ENCODE data around the gene SAMHD1. TPM values are rescaled to one million over a fixed set of nuclear protein-coding genes. Genes with fewer than 3 reads are reported as not detected.

Gene SAMHD1
- total RNA-seq, 2 donors from 2014 or later: 24.0 to 35.6 TPM

- TF ChIP-seq CTCF (IDR thresholded peaks at IDR 0.05): no peak
- no peak for DNase-seq
- Histone ChIP-seq H3K9me3 (no peaks in the 10 kb centered on the region), H3K4me3 (no peak overlapping the region), H3K9ac (ENCODE audit: low read depth in 2 of 2, low read length in 2 of 2) (no peak overlapping the region), H3K4me1 (no peaks in the 10 kb centered on the region), H3K27ac (no peak overlapping the region), H3K36me3 (no peaks in the 10 kb centered on the region), H3K27me3 (no peaks in the 10 kb centered on the region)
- intact Hi-C loops (cut with DNase I): no loop called here
These were observed 57.7 kb downstream of the SAMHD1 start for GRCh38 chr20:36893801-36894200.

- Histone ChIP-seq H3K36me3 (no peaks in the 10 kb centered on the region), H3K27ac (no peak overlapping the region), H3K27me3 (no peaks in the 10 kb centered on the region), H3K9ac (ENCODE audit: low read depth in 2 of 2, low read length in 2 of 2) (no peak overlapping the region), H3K4me1 (no peaks in the 10 kb centered on the region), H3K4me3 (no peak overlapping the region), H3K9me3 (no peaks in the 10 kb centered on the region)
- DNase-seq: no peak
- TF ChIP-seq CTCF (IDR thresholded peaks at IDR 0.05): no peak
- intact Hi-C loops (cut with DNase I): no loop called here
These were observed 60.3 kb downstream of the SAMHD1 start for GRCh38 chr20:36891211-36891610.

GRCh38 chr20:36890586-36890985, 60.9 kb downstream of the SAMHD1 start:
- no peaks in the 10 kb centered on the region for H3K4me1 ChIP-seq
- TF ChIP-seq CTCF (IDR thresholded peaks at IDR 0.05): no peak
- no peaks in the 10 kb centered on the region for H3K9me3 ChIP-seq
- no peak overlapping the region for H3K4me3 ChIP-seq
- no peak for DNase-seq
- H3K36me3 ChIP-seq: no peaks in the 10 kb centered on the region
- H3K27me3 ChIP-seq: no peaks in the 10 kb centered on the region
- intact Hi-C loops (cut with DNase I): no loop called here
- H3K9ac ChIP-seq (ENCODE audit: low read depth in 2 of 2, low read length in 2 of 2): no peak overlapping the region
- H3K27ac ChIP-seq: no peak overlapping the region

- Histone ChIP-seq H3K9me3 (no peaks in the 10 kb centered on the region), H3K27me3 (no peaks in the 10 kb centered on the region), H3K27ac (no peak overlapping the region), H3K4me3 (no peak overlapping the region), H3K9ac (ENCODE audit: low read depth in 2 of 2, low read length in 2 of 2) (no peak overlapping the region), H3K36me3 (no peaks in the 10 kb centered on the region), H3K4me1 (no peaks in the 10 kb centered on the region)
- no peak for TF ChIP-seq CTCF (IDR thresholded peaks at IDR 0.05)
- intact Hi-C loops (cut with DNase I): loop anchor here (5.0 to 10.0 kb wide), 2 partner anchors 84 to 277 kb away; no protein-coding TSS in a partner anchor
- no peak for DNase-seq
These were observed 62.5 kb downstream of the SAMHD1 start for GRCh38 chr20:36888880-36889516.

GRCh38 chr20:36887752-36888090, 63.8 kb downstream of the SAMHD1 start:
- intact Hi-C loops (cut with DNase I): loop anchor here (5.0 to 10.0 kb wide), 2 partner anchors 83 to 275 kb away; no protein-coding TSS in a partner anchor
- H3K27ac ChIP-seq: no peak overlapping the region
- H3K36me3 ChIP-seq: no peaks in the 10 kb centered on the region
- H3K27me3 ChIP-seq: no peaks in the 10 kb centered on the region
- H3K4me3 ChIP-seq: no peak overlapping the region
- no peak for DNase-seq
- TF ChIP-seq CTCF (IDR thresholded peaks at IDR 0.05): no peak
- H3K4me1 ChIP-seq: no peaks in the 10 kb centered on the region
- H3K9me3 ChIP-seq: no peaks in the 10 kb centered on the region
- no peak overlapping the region for H3K9ac ChIP-seq (ENCODE audit: low read depth in 2 of 2, low read length in 2 of 2)
